Mesendoderm (in vitro differentiated cells): ENCODE measurements around the gene RPL27.
A peak's percentile ranks its signal among the peaks of the same experiment; 100 is the strongest.

Experiments
- DNase-seq: peaks from one replicate; pipeline ENCODE4 v3.0.0; 2013
- H2AK5ac ChIP-seq: 2 replicates; pipeline ENCODE4 v1.6.1; 2013; ENCODE audit warnings: low read length, inconsistent platforms
- H2BK120ac ChIP-seq: 2 replicates; pipeline ENCODE4 v1.6.1; 2013; ENCODE audit warnings: low read depth, mild to moderate bottlenecking, low read length, moderate library complexity, mixed read lengths
- H2BK15ac ChIP-seq: replicated peaks from 2 replicates; pipeline ENCODE4 v1.6.1; 2013; ENCODE audit warnings: low read depth, mild to moderate bottlenecking, moderate library complexity
- H2BK5ac ChIP-seq: 2 replicates; pipeline ENCODE4 v1.6.1; 2013; ENCODE audit warnings: low read length, inconsistent platforms
- H3K18ac ChIP-seq: 2 replicates; pipeline ENCODE4 v1.6.1; 2013; ENCODE audit warnings: mild to moderate bottlenecking, low read length, mixed read lengths
- H3K23ac ChIP-seq: one replicate; pipeline ENCODE4 v1.6.1; 2013; ENCODE audit warnings: low read length
- H3K27ac ChIP-seq: 2 replicates; pipeline ENCODE4 v1.5.1; 2013; ENCODE audit warnings: low read depth, mild to moderate bottlenecking, inconsistent platforms, low read length, moderate library complexity
- H3K27me3 ChIP-seq: 2 replicates; pipeline ENCODE4 v1.6.1; 2013; ENCODE audit warnings: low read length, control low read depth, mild to moderate bottlenecking, inconsistent platforms; ENCODE audit not compliant: insufficient read depth, poor library complexity
- H3K36me3 ChIP-seq: 2 replicates; pipeline ENCODE4 v1.6.1; 2013; ENCODE audit warnings: low read length, inconsistent platforms; ENCODE audit not compliant: control insufficient read depth, insufficient read depth
- H3K4ac ChIP-seq: one replicate; pipeline ENCODE4 v1.6.1; 2013; ENCODE audit warnings: low read depth, mild to moderate bottlenecking, low read length, moderate library complexity
- H3K4me1 ChIP-seq: 2 replicates; pipeline ENCODE4 v1.6.1; 2013; ENCODE audit warnings: low read depth, low read length, inconsistent platforms; ENCODE audit not compliant: control insufficient read depth
- H3K4me2 ChIP-seq: 2 replicates; pipeline ENCODE4 v1.6.1; 2013; ENCODE audit warnings: low read length
- H3K4me3 ChIP-seq: 2 replicates; pipeline ENCODE4 v1.5.1; 2013; ENCODE audit warnings: mild to moderate bottlenecking, low read length
- H3K56ac ChIP-seq: one replicate; pipeline ENCODE4 v1.6.1; 2013; ENCODE audit warnings: low read length
- H3K79me1 ChIP-seq: 2 replicates; pipeline ENCODE4 v1.6.1; 2013; ENCODE audit warnings: low read length, inconsistent platforms
- H3K79me2 ChIP-seq: 2 replicates; pipeline ENCODE4 v1.6.1; 2013; ENCODE audit warnings: mild to moderate bottlenecking, low read length; ENCODE audit not compliant: control insufficient read depth, insufficient read depth
- H3K9ac ChIP-seq: 2 replicates; pipeline ENCODE4 v1.6.1; 2013; ENCODE audit warnings: low read length, inconsistent platforms
- H4K5ac ChIP-seq: one replicate; pipeline ENCODE4 v1.6.1; 2013; ENCODE audit warnings: low read length
- H4K8ac ChIP-seq: one replicate; pipeline ENCODE4 v1.6.1; 2013; ENCODE audit warnings: low read depth, mild to moderate bottlenecking, control low read depth, low read length, moderate library complexity
- WGBS: extraction: QIAGEN DNeasy Blood & Tissue Kit; methylation state at CpG from one replicate; pipeline ENCODE4 v1.1.7; 2013; ENCODE audit warnings: low lambda C conversion rate, missing lambda C conversion rate; ENCODE audit not compliant: insufficient coverage; ENCODE audit errors: extremely low coverage; 5-methylcytosine and 5-hydroxymethylcytosine counted together

RPL27 gene

GRCh38 chr17:43025766-43026537 lies 27.7 kb downstream of the RPL27 start:
- Histone ChIP-seq H3K27ac (no peak overlapping the region), H3K4ac (no peak overlapping the region), H3K18ac (no peak overlapping the region), H3K56ac (no peak overlapping the region), H3K36me3 (no peaks in the 10 kb centered on the region), H3K79me2 (peaks cover 5% of the 10 kb centered on the region), H3K9ac (peak overlapping the region; percentile 74), H2BK15ac (no peak overlapping the region), H4K8ac (no peak overlapping the region), H3K23ac (no peak overlapping the region), H3K4me2 (no peak overlapping the region), H3K4me1 (no peaks in the 10 kb centered on the region), H3K79me1 (no peaks in the 10 kb centered on the region), H2BK120ac (no peak overlapping the region), H4K5ac (no peak overlapping the region), H3K27me3 (no peaks in the 10 kb centered on the region), H2BK5ac (no peak overlapping the region), H2AK5ac (no peak overlapping the region), H3K4me3 (no peak overlapping the region)
- DNase-seq, result no peak
- WGBS, result no CpG with 5 or more reads among the region's 16 CpGs

- peaks cover 2% of the 10 kb centered on the region for H3K79me2 ChIP-seq
- no peak overlapping the region for H3K56ac ChIP-seq
- no peak overlapping the region for H3K4ac ChIP-seq
- H3K27me3 ChIP-seq, result no peaks in the 10 kb centered on the region
- no peak overlapping the region for H3K4me3 ChIP-seq
- no peak overlapping the region for H3K27ac ChIP-seq
- H2BK5ac ChIP-seq, result no peak overlapping the region
- H3K9ac ChIP-seq, result no peak overlapping the region
- no peak overlapping the region for H4K5ac ChIP-seq
- no peaks in the 10 kb centered on the region for H3K36me3 ChIP-seq
- H3K18ac ChIP-seq, result no peak overlapping the region
- H2AK5ac ChIP-seq, result no peak overlapping the region
- H3K4me1 ChIP-seq, result no peaks in the 10 kb centered on the region
- H4K8ac ChIP-seq, result no peak overlapping the region
- H2BK15ac ChIP-seq, result no peak overlapping the region
- H3K23ac ChIP-seq, result no peak overlapping the region
- H3K79me1 ChIP-seq, result no peaks in the 10 kb centered on the region
- H2BK120ac ChIP-seq, result no peak overlapping the region
- no CpG with 5 or more reads among the region's 5 CpGs for WGBS
- no peak for DNase-seq
- H3K4me2 ChIP-seq, result no peak overlapping the region
These were observed 28.4 kb downstream of the RPL27 start for GRCh38 chr17:43026595-43026994.

GRCh38 chr17:43027091-43028032 lies 29.1 kb downstream of the RPL27 start:
- H3K79me1 ChIP-seq, result no peaks in the 10 kb centered on the region
- H4K8ac ChIP-seq, result no peak overlapping the region
- H3K9ac ChIP-seq, result no peak overlapping the region
- H2BK120ac ChIP-seq, result no peak overlapping the region
- H3K4ac ChIP-seq, result no peak overlapping the region
- no peaks in the 10 kb centered on the region for H3K79me2 ChIP-seq
- H3K36me3 ChIP-seq, result no peaks in the 10 kb centered on the region
- no peaks in the 10 kb centered on the region for H3K4me1 ChIP-seq
- no peak overlapping the region for H2AK5ac ChIP-seq
- no peak overlapping the region for H3K4me3 ChIP-seq
- no peak overlapping the region for H3K18ac ChIP-seq
- no peaks in the 10 kb centered on the region for H3K27me3 ChIP-seq
- no peak overlapping the region for H2BK5ac ChIP-seq
- no peak for DNase-seq
- H3K23ac ChIP-seq, result no peak overlapping the region
- no peak overlapping the region for H3K4me2 ChIP-seq
- no CpG with 5 or more reads among the region's 9 CpGs for WGBS
- H3K56ac ChIP-seq, result no peak overlapping the region
- H4K5ac ChIP-seq, result no peak overlapping the region
- H2BK15ac ChIP-seq, result no peak overlapping the region
- no peak overlapping the region for H3K27ac ChIP-seq

DNA sequence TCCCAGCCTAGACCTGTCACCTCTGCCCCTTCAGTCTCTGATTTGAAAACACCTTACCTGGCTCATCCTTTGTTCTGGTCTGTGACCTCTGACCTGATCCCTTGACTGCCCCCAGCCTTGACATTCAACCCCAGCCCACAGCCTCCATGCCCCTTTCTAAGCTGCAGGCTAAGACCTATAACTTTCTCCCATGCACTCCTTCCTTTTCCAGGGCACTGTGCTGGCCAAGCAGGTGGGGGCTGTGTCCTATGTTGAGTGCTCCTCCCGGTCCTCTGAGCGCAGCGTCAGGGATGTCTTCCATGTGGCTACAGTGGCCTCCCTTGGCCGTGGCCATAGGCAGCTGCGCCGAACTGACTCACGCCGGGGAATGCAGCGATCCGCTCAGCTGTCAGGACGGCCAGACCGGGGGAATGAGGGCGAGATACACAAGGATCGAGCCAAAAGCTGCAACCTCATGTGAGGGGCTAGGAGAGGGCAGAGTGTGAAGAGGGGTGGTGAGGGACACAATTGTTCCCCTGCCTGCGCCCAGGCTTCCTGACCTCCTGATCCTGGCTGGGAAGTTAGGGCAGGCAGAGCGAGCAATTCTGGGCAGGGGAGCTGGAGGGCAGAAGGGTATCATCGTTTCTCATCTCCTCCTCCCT lies 30.1 kb downstream of the RPL27 start:
- no peaks in the 10 kb centered on the region for H3K36me3 ChIP-seq
- no peak overlapping the region for H3K4me3 ChIP-seq
- no peak overlapping the region for H3K23ac ChIP-seq
- H4K5ac ChIP-seq, result no peak overlapping the region
- no peak overlapping the region for H2BK15ac ChIP-seq
- no peak overlapping the region for H3K56ac ChIP-seq
- no peaks in the 10 kb centered on the region for H3K4me1 ChIP-seq
- no peak overlapping the region for H3K4me2 ChIP-seq
- H2BK120ac ChIP-seq, result no peak overlapping the region
- WGBS, result no CpG with 5 or more reads among the region's 17 CpGs
- DNase-seq, result no peak
- no peaks in the 10 kb centered on the region for H3K27me3 ChIP-seq
- H3K9ac ChIP-seq, result no peak overlapping the region
- H3K27ac ChIP-seq, result no peak overlapping the region
- H3K79me1 ChIP-seq, result no peaks in the 10 kb centered on the region
- H3K18ac ChIP-seq, result no peak overlapping the region
- H2BK5ac ChIP-seq, result no peak overlapping the region
- no peaks in the 10 kb centered on the region for H3K79me2 ChIP-seq
- no peak overlapping the region for H4K8ac ChIP-seq
- H2AK5ac ChIP-seq, result no peak overlapping the region
- H3K4ac ChIP-seq, result no peak overlapping the region

DNA sequence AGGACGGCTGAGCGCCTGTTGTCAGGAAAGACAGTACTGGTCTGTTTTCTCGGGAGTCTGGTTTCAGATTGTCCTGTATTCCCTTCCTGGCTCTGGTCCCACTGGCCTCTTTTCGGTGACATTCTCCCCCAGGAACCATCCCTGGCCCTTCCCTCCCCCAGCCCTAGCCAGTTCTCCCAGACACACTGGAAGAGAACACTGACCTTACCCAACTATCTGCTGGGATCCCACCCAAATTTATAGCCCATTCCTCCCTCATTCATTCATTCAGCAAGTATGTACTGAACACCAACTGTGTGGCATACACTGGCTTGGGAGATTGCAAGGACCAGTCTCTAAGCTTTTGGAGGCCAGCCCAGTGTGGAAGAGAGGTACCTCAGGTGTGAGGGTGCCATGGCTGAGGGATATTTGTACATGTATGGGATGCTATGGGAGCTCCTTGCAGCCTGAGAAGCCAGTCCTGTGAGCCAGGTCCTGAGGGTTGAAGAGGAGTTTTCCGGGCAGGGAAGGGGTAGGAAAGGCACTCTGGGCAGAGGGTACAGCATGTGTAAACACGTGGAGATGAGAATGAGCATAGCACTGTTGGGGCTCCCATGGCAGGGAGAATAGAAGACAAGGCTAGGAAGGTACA lies 32.0 kb downstream of the RPL27 start:
- no peak overlapping the region for H3K18ac ChIP-seq
- H3K4me1 ChIP-seq, result peaks cover 3% of the 10 kb centered on the region
- no peak overlapping the region for H3K4me2 ChIP-seq
- no peak overlapping the region for H3K27ac ChIP-seq
- no peak overlapping the region for H4K5ac ChIP-seq
- no peak overlapping the region for H3K56ac ChIP-seq
- H2BK15ac ChIP-seq, result no peak overlapping the region
- no peak for DNase-seq
- H3K4me3 ChIP-seq, result no peak overlapping the region
- no peak overlapping the region for H3K23ac ChIP-seq
- H3K27me3 ChIP-seq, result no peaks in the 10 kb centered on the region
- no peak overlapping the region for H2BK5ac ChIP-seq
- H3K4ac ChIP-seq, result no peak overlapping the region
- H2BK120ac ChIP-seq, result no peak overlapping the region
- H3K79me1 ChIP-seq, result no peaks in the 10 kb centered on the region
- H3K79me2 ChIP-seq, result no peaks in the 10 kb centered on the region
- WGBS, result no CpG with 5 or more reads among the region's 6 CpGs
- no peak overlapping the region for H4K8ac ChIP-seq
- H3K36me3 ChIP-seq, result no peaks in the 10 kb centered on the region
- H3K9ac ChIP-seq, result no peak overlapping the region
- H2AK5ac ChIP-seq, result no peak overlapping the region
